GM18867 (cell line): ENCODE data around the gene OTUD4.
"Not testable (repeated sequence)": the region's sequence is repeated elsewhere in the genome, so short reads cannot be mapped to it uniquely, and the experiment has no call there.

ENCODE experiments used
- ATAC-seq: cut with Tn5 transposase; IDR thresholded peaks from one replicate; pipeline ENCODE4 v1.9.1; 2021; ENCODE audit warnings: mild to moderate bottlenecking, moderate library complexity; ENCODE audit not compliant: unreplicated experiment

OTUD4 gene, protein sequence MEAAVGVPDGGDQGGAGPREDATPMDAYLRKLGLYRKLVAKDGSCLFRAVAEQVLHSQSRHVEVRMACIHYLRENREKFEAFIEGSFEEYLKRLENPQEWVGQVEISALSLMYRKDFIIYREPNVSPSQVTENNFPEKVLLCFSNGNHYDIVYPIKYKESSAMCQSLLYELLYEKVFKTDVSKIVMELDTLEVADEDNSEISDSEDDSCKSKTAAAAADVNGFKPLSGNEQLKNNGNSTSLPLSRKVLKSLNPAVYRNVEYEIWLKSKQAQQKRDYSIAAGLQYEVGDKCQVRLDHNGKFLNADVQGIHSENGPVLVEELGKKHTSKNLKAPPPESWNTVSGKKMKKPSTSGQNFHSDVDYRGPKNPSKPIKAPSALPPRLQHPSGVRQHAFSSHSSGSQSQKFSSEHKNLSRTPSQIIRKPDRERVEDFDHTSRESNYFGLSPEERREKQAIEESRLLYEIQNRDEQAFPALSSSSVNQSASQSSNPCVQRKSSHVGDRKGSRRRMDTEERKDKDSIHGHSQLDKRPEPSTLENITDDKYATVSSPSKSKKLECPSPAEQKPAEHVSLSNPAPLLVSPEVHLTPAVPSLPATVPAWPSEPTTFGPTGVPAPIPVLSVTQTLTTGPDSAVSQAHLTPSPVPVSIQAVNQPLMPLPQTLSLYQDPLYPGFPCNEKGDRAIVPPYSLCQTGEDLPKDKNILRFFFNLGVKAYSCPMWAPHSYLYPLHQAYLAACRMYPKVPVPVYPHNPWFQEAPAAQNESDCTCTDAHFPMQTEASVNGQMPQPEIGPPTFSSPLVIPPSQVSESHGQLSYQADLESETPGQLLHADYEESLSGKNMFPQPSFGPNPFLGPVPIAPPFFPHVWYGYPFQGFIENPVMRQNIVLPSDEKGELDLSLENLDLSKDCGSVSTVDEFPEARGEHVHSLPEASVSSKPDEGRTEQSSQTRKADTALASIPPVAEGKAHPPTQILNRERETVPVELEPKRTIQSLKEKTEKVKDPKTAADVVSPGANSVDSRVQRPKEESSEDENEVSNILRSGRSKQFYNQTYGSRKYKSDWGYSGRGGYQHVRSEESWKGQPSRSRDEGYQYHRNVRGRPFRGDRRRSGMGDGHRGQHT

DNA sequence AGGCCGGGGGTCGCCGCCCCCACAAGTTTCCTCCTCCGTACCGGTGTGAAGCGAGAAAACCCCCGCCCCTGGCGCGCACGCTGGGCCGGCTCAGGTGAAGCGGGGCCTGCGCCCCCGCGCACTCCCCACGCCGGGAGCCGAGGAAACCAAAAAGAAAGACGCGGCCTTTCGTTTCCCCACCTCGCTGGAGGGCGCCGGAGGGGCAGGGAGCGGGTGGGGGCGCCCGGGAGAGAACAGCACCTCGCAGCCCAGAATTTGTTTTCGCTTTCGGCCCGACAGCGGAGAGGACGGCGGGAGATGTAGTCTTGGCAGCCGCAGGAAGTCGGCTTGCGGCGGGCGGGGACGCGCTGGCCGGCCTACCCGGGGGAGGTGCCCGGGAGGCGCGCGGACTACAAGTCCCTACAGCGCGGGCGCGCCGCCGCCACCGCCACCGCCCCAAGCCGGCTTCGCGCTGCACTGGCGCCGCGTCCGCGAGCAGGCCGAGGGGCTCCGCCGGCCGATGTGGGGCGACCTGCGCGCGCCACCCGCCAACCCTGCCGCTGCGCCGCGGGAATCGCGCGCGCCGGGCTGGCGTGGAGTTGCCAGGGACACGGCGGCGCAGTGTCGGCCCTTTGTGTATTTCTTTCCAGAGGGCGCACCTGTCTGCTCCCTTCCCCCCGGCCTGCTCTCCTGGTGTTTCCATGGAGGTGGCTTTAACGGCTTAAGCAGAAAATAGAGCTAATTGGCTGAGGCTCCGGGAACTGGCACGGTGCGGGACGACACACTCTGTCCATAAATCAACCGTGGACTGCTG is at the start of gene OTUD4:
Gene OTUD4, minus strand, starts transcription at position 292 of the 793 bp plus-strand sequence. CDS start 616 bp downstream, outside the sequence.
- peak; percentile 78 for ATAC-seq

DNA sequence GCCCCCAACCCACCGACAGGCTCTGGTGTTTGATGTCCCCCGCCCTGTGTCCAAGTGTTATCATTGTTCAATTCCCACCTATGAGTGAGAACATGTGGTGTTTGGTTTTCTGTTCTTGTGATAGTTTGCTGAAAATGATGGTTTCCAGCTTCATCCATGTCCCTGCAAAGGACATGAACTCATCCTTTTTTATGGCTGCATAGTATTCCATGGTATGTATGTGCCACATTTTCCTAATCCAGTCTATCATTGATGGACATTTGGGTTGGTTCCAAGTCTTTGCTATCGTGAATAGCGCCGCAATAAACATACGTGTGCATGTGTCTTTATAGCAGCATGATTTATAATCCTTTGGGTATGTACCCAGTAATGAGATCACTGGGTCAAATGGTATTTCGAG is 42.8 kb upstream of the OTUD4 start:
- ATAC-seq = not testable (repeated sequence)

DNA sequence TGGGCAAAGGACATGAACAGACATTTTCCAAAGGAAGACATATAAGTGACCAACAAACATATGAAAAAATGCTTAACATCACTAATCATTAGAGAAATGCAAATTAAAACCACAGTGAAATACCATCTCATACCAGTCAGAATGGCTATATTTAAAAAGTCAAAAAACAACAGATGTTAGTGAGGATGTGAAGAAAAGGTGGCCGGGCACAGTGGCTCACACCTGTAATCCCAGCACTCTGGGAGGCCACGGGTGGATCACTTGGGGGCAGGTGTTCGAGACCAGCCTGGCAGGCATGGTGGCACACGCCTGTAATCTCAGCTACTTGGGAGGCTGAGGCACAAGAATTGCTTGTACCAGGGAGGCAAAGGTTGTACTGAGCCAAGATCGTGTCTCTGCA is 41.1 kb upstream of the OTUD4 start:
- ATAC-seq = peak; percentile 50

DNA sequence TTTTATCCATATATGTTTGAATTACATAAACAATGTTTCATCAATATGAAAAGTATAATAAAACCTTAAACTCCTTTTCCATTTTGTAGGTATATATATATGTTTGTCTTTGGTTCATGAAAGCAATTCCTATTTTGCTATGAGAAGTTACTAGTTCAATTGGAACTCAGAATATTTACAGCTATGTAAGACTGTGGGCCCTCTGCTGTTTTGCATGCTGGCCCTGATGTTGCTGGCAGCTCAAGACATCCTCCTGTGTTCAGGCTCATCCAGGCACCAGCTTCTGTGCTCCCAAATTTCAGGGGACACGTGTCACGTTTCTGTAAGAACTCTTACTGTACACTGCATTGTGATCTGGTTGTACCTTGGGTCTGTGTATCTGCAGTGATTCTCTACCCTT is 38.7 kb upstream of the OTUD4 start:
- no peak for ATAC-seq

DNA sequence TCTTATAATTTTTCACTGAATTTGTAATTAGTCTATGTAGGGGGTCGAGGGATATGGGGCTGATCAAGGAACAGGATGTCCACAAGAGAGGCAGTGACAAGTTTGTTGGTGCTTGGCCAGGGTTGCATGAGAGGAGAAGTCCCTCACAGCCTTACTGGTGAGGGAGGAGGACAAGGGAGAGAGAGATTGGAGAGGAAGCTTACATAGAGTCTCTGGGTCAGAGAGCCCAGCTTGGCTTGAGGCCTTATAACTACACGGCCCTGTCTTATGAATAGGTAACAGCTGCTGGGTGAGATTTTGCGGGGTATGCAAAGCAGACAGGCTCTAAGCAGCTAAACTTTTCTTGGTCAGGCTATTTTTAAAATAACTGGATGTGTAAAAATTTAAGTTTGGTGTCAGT is 37.9 kb upstream of the OTUD4 start:
- peak; percentile 95 for ATAC-seq

DNA sequence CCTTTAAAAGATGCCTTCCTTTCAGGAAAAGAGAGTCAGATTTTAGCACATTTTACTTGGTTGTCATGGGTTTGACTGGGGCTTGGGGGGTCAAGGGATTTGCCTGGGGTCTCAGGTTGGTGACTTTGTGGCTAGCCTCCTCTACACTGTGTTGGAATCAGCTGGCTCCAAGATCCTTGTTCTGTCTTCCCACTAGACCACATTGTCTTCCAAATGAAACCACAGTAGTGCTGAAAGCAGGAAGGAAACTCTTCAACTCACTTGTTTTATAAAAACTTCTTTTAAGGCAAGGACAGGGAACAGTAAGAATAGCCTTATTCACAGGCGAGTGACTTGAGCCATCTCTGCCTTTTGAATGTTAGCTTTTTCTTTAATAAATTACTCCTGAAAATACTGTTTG is 37.0 kb upstream of the OTUD4 start:
- no peak for ATAC-seq

DNA sequence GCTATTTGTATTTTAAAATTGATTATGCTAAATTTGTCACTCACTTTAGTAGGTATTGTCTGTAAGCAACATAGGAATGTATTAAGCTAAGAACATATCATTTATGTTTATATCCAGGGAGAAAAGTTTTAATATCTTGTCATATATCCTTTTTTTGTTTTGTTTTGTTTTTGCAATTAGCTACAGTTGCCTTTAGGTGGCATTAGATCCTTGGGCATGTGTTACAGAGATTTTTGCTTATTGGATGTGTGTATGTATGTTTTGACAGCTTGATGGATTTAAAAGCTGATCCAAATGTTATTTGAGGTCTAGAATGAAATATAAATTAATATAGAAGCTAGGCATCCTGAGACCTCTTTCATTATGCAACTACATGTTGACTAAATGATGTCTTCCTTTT is 36.1 kb upstream of the OTUD4 start:
- ATAC-seq = no peak

DNA sequence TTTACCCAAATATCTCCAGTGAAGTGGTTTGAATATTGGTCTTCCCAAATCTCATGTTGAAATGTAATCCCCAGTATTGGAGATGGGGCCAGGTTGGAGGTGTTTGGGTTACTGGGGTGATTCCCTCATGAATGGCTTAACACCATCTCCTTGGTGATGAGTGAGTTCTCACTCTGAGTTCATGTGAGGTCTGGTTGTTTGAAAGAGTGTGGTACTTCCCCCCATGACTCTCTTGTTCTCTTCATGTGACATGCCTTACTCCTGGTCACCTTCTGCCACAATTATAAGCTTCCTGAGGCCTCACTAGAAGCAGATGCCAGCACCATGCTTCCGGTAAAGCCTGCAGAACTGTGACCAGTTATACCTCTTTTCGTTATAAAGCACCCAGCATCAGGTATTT is 32.9 kb upstream of the OTUD4 start:
- no peak for ATAC-seq

DNA sequence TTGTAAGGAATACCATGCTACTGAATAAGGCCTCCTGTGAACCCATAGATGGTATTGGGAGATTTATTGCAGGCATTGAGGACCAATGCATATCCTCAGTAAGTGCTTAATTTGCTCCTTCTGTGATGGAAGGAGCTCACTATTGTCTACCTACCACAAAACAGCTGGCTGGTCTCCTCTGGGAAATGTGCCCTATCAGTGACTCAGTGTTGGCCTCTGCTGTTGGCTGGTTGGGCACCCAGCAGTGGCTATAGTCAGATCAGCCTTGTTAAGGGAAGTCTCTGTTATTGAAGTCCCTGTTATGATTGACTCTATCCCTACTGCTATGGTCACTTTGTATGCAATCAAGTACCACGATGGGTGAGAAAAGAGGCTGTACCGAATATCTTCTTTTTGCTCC is 27.5 kb upstream of the OTUD4 start:
- ATAC-seq = no peak

DNA sequence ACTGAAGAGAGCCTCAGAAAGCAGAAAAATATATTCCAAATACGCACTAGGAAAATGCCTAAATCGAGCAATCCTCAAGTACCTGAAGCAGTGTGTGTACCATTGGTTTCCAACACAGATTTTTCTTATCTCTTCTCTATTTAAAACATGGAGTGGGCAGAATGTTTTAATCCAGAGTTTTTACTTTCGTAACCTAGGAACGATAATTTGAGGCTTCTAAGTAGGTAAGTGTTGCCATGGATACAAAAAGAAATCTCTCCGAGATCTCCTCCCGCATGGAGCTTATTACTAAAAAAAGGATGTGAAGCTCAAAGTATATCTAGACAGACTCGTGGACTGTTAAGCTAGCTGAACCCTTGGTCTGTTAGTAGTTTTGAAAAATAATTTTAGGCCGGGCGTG is 23.0 kb upstream of the OTUD4 start:
- ATAC-seq = no peak

DNA sequence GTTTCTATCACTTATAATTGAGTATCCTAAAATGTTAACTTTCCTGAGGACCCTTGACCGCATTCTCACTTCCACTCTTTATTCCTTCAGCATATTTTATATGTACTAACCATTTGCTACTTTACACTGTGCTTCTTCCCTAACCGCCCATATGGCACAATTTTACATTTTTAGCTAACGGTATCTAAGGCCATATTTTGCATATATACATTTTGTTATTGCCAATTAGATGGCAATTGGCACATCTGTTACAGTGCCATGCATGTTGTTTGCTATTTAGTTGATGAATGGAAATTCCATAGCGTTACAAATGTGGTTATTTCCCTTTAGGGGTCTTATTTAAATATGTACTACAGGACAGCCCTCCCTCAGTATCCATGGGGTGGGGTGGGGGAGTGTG is 20.0 kb upstream of the OTUD4 start:
- no peak for ATAC-seq

DNA sequence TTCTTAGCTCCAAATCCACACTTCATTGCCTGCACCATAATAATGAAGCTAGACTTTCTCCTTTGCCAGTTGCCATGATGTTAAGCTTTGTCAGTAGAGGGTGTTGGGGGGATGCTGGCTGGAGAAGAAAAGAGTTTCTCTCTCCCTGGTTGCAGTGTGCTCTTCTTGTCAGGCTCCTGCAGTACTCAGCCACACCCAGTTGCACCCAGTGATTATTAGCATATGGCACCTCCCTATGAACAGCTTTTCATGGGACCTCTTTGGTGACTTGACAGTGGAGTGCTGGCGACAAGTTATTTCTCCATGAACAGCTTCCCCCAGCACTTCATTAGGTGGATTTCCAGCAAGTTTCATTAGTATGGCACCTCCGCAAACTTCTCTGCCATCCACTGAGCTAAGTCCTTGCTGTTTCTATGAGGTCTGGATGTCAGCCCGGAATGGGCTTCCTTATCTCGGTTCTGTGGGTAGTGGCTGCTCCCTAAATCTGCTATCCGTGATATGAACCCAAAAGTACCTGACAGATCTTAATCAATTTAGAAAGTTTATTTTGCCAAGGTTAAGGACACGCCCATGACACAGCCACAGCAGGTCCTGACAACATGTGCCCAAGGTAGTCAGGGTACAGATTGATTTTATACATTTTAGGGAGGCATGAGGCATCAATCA is 18.8 kb upstream of the OTUD4 start:
- ATAC-seq = no peak

DNA sequence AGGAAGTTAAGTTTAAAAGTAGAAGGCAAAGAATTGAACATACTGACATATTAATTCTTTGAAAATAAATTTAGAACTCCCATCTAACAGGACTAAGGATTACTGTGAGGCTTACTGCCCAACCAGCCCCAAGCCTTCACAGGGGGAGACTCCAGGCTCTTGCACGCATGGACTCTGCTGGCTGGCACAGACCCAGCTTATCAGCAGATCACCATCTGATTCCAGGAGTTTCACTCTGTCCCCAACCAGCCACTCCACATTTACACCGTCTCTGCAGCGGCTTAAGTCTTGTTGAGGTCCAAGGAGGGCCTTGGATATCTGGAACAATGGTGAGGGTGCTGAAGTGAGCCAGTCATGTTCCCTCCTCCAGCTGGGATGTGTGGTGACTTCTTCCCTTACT is 16.4 kb upstream of the OTUD4 start:
- ATAC-seq = no peak

DNA sequence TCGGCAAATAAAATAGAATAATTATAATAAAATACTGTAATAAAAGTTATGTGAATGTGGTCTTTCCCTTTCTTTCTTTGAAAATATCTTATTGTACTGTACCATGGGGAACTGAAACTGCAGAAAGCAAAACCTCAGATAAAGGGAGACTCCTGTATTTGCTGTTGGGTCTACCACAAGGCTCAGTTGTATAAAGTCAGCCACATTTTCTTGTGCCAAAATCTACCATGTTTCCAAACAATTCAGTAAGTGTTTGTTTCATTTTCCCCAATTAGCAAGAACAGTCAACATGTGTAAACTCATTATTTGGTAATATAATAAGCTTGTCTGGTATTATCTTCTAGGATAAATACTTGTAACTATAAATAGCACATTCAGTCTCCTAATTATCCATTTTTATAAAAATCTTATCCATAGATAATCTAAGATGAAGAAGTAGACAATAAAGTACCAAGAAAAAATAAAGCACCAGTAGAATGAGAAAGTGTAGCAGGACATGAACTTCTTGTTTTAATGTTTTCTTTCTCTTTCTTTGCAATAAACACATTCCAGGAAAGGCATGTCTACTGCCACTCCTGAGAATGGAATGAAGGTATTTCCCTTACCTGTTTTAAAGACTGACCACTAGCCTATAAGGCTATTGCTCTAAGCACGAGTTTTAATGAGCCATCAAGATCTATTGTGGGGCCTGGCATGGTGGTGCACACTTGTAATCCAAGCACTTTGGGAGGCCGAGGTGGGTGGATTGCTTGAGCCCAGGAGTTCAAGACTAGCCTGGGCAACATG is 15.0 kb upstream of the OTUD4 start:
- ATAC-seq = peak; percentile 85

DNA sequence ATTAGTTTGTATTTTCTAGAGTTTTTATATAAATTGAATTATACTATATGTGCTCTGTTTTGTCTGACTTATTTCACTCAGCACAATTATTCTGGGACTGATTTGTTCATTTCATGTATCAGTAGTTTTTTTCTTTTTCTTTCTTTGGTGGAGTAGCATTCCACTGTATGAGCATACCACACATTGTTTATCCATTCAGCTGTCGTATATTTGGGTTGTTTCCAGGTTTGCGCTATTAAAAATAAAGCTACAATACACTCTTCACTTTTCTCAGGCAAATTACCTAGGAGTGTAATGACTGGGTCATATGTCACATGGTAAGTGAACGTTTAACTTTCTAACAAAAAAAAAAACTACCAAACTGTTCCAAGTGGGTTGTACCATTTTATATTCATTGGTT is 9.6 kb upstream of the OTUD4 start:
- ATAC-seq = no peak

DNA sequence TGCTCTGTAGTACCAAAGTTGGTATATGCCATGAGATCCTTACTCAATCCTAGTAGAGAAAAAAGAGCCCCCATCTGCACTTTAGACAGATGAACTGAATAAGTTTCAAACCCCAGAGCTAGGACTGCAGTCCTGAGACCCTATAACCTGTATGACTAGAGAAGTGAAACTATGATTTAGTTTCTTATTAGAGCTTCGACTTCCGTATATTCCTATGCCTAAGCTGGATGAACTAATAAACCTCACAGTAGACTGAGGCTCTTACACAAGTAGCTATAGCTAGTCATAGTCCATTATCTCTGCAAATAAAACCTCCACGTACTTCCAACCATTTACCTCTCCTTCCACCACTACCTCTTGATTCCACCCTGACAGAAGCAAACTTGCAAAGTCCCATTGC is 6.3 kb upstream of the OTUD4 start:
- ATAC-seq = peak; percentile 83

DNA sequence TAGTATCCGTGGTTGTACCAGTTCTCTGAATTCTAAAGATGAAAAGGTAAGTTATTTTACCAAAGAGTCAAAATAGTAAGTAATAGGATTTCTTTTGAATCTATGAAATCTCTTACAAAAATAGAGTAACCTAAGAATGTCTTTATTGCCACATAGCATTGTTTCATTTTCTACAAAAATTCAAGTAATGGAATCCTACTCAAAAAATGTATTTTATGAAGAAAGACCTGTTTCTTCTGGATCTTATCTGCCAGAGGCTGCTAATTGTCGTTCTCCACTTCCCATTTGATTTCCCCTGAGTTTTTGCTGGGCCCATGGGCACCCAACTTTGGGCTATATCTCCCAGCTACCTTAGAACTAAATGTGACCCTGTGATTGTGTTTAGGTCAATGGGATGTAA is 3.2 kb upstream of the OTUD4 start:
- no peak for ATAC-seq

DNA sequence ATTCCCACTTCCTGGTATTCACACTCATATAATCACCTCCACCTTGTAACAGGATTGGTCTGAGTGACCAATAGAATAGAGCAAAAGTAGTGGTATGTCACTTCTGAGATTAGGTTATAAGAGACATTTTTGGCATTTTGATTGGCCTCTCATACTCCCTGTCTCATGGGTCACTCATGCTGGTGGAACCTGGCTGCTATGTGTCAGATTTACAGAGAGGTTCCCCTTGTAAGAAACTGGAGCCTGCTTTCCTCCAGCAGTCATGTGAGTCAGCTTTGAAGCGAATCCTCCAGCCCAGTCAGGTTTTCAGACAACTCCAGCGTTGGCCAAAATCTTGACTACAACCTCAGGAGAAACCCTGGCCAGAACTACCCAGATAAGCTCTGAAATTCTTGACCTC is 2.6 kb upstream of the OTUD4 start:
- no peak for ATAC-seq

DNA sequence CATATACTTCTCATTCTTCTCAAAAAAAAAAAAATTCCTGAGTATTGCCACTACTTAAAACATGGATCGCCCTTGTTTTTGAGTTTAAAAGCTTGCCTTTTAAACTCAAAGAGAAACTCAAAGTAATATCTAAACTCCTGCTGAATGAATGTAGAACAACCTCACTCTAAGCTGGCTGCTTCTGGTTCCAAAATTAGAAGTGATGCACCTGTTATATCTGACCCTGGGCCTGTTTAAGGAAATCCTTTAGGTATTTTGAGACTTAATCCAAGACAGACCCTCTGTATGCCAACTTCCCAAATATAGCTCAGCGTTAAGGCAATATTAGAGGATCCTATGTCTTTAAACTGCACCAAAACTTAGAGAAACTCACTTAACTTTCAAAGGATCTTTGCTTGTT is 1.8 kb upstream of the OTUD4 start:
- ATAC-seq = no peak

DNA sequence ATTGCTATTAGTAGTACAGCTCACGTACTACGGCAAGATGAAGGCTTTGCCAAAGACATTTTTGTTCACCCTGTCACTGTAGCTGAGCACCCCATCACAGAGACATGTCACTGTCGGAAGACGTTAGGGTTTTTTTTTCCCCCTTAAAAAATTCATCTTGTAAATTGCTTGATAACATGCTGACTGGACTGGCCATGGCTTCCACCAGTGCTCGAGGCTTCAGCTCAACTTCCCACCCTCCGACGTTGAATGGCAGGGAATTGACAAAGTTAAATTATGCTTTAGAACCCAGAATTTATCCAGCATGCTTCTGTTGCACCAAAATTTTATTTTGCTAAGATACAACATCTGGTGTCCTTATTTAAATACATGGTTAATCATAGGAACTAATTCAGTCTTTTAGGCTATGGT is 707 bp upstream of the OTUD4 start:
- no peak for ATAC-seq
